GM19438 (cell line): ENCODE data around the gene PTPN18.

ENCODE experiments used
- ATAC-seq: cut with Tn5 transposase; IDR thresholded peaks from one replicate; pipeline ENCODE4 v1.9.1; 2021; ENCODE audit warnings: low read depth; ENCODE audit not compliant: unreplicated experiment

PTPN18 gene

GRCh38 chr2:130339885-130340745 lies 15.7 kb upstream of the PTPN18 start:
- no peak for ATAC-seq

GRCh38 chr2:130341562-130342019 lies 14.3 kb upstream of the PTPN18 start:
- peak; percentile 2 for ATAC-seq

- ATAC-seq = peak; percentile 74
Measured at GRCh38 chr2:130342020-130342532, 13.8 kb upstream of the PTPN18 start.

- ATAC-seq = peak; percentile 86
Measured at GRCh38 chr2:130342533-130343275, 13.2 kb upstream of the PTPN18 start, which contains the start of gene IMP4. Gene IMP4 (plus strand): TSS chr2:130342897. CDS start chr2:130342933, 36 bp downstream.

- ATAC-seq = no peak
Measured at GRCh38 chr2:130344578-130344977, 11.3 kb upstream of the PTPN18 start.

- ATAC-seq = no peak
Measured at GRCh38 chr2:130345091-130345490, 10.8 kb upstream of the PTPN18 start.

GRCh38 chr2:130345611-130346010 lies 10.2 kb upstream of the PTPN18 start:
- no peak for ATAC-seq

- ATAC-seq = no peak
Measured at GRCh38 chr2:130346041-130346740, 9.7 kb upstream of the PTPN18 start.

GRCh38 chr2:130346741-130347066 lies 9.2 kb upstream of the PTPN18 start:
- no peak for ATAC-seq

- ATAC-seq = no peak
Measured at GRCh38 chr2:130347220-130347925, 8.5 kb upstream of the PTPN18 start.

GRCh38 chr2:130349174-130349573 lies 6.7 kb upstream of the PTPN18 start:
- ATAC-seq = no peak

- no peak for ATAC-seq
Measured at GRCh38 chr2:130351711-130352110, 4.1 kb upstream of the PTPN18 start.

- no peak for ATAC-seq
Measured at GRCh38 chr2:130352237-130352636, 3.6 kb upstream of the PTPN18 start.

GRCh38 chr2:130353291-130354138 lies 2.3 kb upstream of the PTPN18 start:
- ATAC-seq = no peak

GRCh38 chr2:130354139-130354428 lies 1.8 kb upstream of the PTPN18 start:
- ATAC-seq = no peak

- ATAC-seq = no peak
Measured at GRCh38 chr2:130355172-130355577, 681 bp upstream of the PTPN18 start.

- ATAC-seq = no peak
Measured at GRCh38 chr2:130357864-130358263, 2.0 kb downstream of the PTPN18 start.

- ATAC-seq = no peak
Measured at GRCh38 chr2:130358420-130359350, 2.8 kb downstream of the PTPN18 start.
